SK-N-SH (cell line): ENCODE data around the gene SLBP. TPM values are rescaled to one million over a fixed set of nuclear protein-coding genes. Genes with fewer than 3 reads are reported as not detected.

Experiments
- CTCF ChIA-PET: fragments of 300-600, 350-600 bp; formaldehyde crosslinking; extraction: SDS; loops from one replicate; lab custom pipeline; 2021; lab: Yijun Ruan, JAX
- POLR2A ChIA-PET: fragments of 350-600 bp; sonication (Branson Sonifier 250); formaldehyde crosslinking; extraction: SDS; loops from one replicate; lab custom pipeline; 2020; ENCODE audit warnings: antibody characterized with exemption, inconsistent platforms; lab: Yijun Ruan, JAX
- DNase-seq: peaks from one replicate; pipeline ENCODE4 v3.0.0; 2012
- H2AFZ ChIP-seq: fragments of 200-600 bp; sonication (generic); 2 replicates; pipeline ENCODE4 v1.8.1; 2016; ENCODE audit warnings: antibody characterized with exemption, mild to moderate bottlenecking, low read depth
- H3F3A ChIP-seq: fragments of 200-600 bp; sonication (generic); replicated peaks from 2 replicates; pipeline ENCODE3; 2016; ENCODE audit warnings: antibody characterized with exemption, mild to moderate bottlenecking; ENCODE audit not compliant: insufficient read depth
- H3K27ac ChIP-seq, 2 experiments: fragments of 200-500 bp in 1 of 2; fragments of 200-600 bp in 1 of 2; sonication (Bioruptor generic) in 1 of 2; sonication (generic), shearing (Covaris generic) in 1 of 2; 2 replicates each; pipeline versions ENCODE4 v1.5.1 to v1.6.1; 2014 to 2016; ENCODE audit warnings: low read depth in 2 of 2, inconsistent platforms in 1 of 2, low read length in 1 of 2, mild to moderate bottlenecking in 1 of 2, mixed read lengths in 1 of 2
- H3K27me3 ChIP-seq: fragments of 200-600 bp; sonication (generic), shearing (Covaris generic); 2 replicates; pipeline ENCODE4 v1.6.1; 2016; ENCODE audit warnings: mixed run types; ENCODE audit not compliant: insufficient read depth
- H3K36me3 ChIP-seq, 2 experiments: fragments of 200-500 bp in 1 of 2; fragments of 200-600 bp in 1 of 2; sonication (Bioruptor generic) in 1 of 2; sonication (generic) in 1 of 2; replicated peaks in 1 of 2; 2 replicates each; pipeline versions ENCODE3 to v1.5.1; 2014 to 2016; ENCODE audit warnings: low read length in 1 of 2, mild to moderate bottlenecking in 1 of 2; ENCODE audit not compliant: insufficient read depth in 2 of 2, control insufficient read depth in 1 of 2
- H3K4me1 ChIP-seq, 2 experiments: fragments of 200-500 bp in 1 of 2; fragments of 200-600 bp in 1 of 2; sonication (Bioruptor generic) in 1 of 2; sonication (generic), shearing (Covaris generic) in 1 of 2; 2 replicates each; pipeline versions ENCODE4 v1.5.1 to v1.6.1; 2014 to 2016; ENCODE audit warnings: low read depth in 1 of 2, low read length in 1 of 2, mixed run types in 1 of 2; ENCODE audit not compliant: insufficient read depth in 2 of 2, control insufficient read depth in 1 of 2
- H3K4me2 ChIP-seq: fragments of 200-600 bp; sonication (generic), shearing (Covaris generic); 2 replicates; pipeline ENCODE4 v1.6.1; 2017; ENCODE audit warnings: mixed run types
- H3K4me3 ChIP-seq, 2 experiments: fragments of 200-500 bp in 1 of 2; fragments of 200-600 bp in 1 of 2; sonication (Bioruptor generic) in 1 of 2; sonication (generic), shearing (Covaris generic) in 1 of 2; 2 replicates each; pipeline versions ENCODE4 v1.5.1 to v1.8.1; 2014 to 2016; ENCODE audit warnings: low read depth in 2 of 2, inconsistent platforms in 1 of 2, low read length in 1 of 2, mild to moderate bottlenecking in 1 of 2, mixed read lengths in 1 of 2, moderate library complexity in 1 of 2
- H3K79me2 ChIP-seq: fragments of 200-600 bp; sonication (generic); 2 replicates; pipeline ENCODE4 v1.8.1; 2017; ENCODE audit warnings: mild to moderate bottlenecking; ENCODE audit not compliant: insufficient read depth
- H3K9ac ChIP-seq: fragments of 200-600 bp; sonication (generic); 2 replicates; pipeline ENCODE4 v1.6.1; 2017; ENCODE audit warnings: mixed run types
- H3K9me2 ChIP-seq: fragments of 200-600 bp; sonication (generic); 2 replicates; pipeline ENCODE4 v1.6.1; 2017; ENCODE audit warnings: mixed run types
- H3K9me3 ChIP-seq: fragments of 200-600 bp; sonication (generic); 2 replicates; pipeline ENCODE4 v1.6.1; 2017; ENCODE audit warnings: mixed run types, mild to moderate bottlenecking, moderate library complexity
- H4K20me1 ChIP-seq: fragments of 200-600 bp; sonication (generic); 2 replicates; pipeline ENCODE4 v1.6.1; 2017; ENCODE audit warnings: mild to moderate bottlenecking, mixed run types; ENCODE audit not compliant: insufficient read depth
- FOSL2 ChIP-seq: IDR thresholded peaks from 2 replicates; pipeline ENCODE4 v1.4.0; 2012; ENCODE audit warnings: low read depth, mild to moderate bottlenecking, moderate library complexity, borderline replicate concordance
- GATA2 ChIP-seq: sonication (generic); formaldehyde crosslinking; IDR thresholded peaks from 2 replicates; pipeline ENCODE4 v1.5.0; 2020; ENCODE audit warnings: mild to moderate bottlenecking, missing genetic modification reagents
- IRF3 ChIP-seq: fragments of 150-350 bp; IDR thresholded peaks from 2 replicates; pipeline ENCODE4 v1.6.1; 2016; ENCODE audit warnings: mild to moderate bottlenecking, low read depth, low read length
- POLR2AphosphoS5 ChIP-seq: IDR thresholded peaks from 2 replicates; pipeline ENCODE4 v1.6.1; 2012; ENCODE audit warnings: low read depth, low read length
- REST ChIP-seq: IDR thresholded peaks from 2 replicates; pipeline ENCODE4 v1.6.1; 2012; ENCODE audit warnings: mild to moderate bottlenecking, low read depth, low read length, moderate library complexity
- SMC3 ChIP-seq: IDR thresholded peaks from 2 replicates; pipeline ENCODE4 v1.6.1; 2012; ENCODE audit warnings: low read depth, low read length, improper control_type of control experiment
- USF1 ChIP-seq: IDR thresholded peaks from 2 replicates; pipeline ENCODE4 v1.4.0; 2012; ENCODE audit warnings: low read depth, borderline replicate concordance
- ZBTB33 ChIP-seq: IDR thresholded peaks from 2 replicates; pipeline ENCODE4 v1.4.0; 2012; ENCODE audit warnings: low read depth, borderline replicate concordance
- WGBS: methylation state at CpG from one replicate; pipeline ENCODE4 v1.1.6; 2017; ENCODE audit warnings: low lambda C conversion rate; 5-methylcytosine and 5-hydroxymethylcytosine counted together
- polyA plus RNA-seq, 3 experiments: library from polyadenylated mRNA; depleted of rRNA; stranded (reverse); fragments of >200 nt; gene quantifications; 2 replicates each; pipeline ENCODE4 v1.2.3, GENCODE V29; 2012

SLBP gene
- polyA plus RNA-seq, 1 of the 3 experiments (the other 2 are of a cell fraction): 51.5 TPM

- Histone ChIP-seq H3K9me3 (no peaks in the 10 kb centered on the region), H3K4me3 (no peak overlapping the region), H2AFZ (no peak overlapping the region), H3K79me2 (no peaks in the 10 kb centered on the region), H3K9ac (no peak overlapping the region), H3K4me1 (peaks cover 0 to 36% of the 10 kb centered on the region in 2 experiments; a peak in 1 of 4 replicates), H3K4me2 (no peak overlapping the region), H3K9me2 (no peaks in the 10 kb centered on the region), H4K20me1 (no peaks in the 10 kb centered on the region), H3K36me3 (no peaks in the 10 kb centered on the region), H3K27me3 (no peaks in the 10 kb centered on the region), H3F3A (no peaks in the 10 kb centered on the region), H3K27ac (no peak overlapping the region)
- no peak for TF ChIP-seq FOSL2
- no peak for TF ChIP-seq GATA2 (CRISPR knock-in tag)
- TF ChIP-seq USF1: no peak
- no peak for TF ChIP-seq SMC3
- no peak for TF ChIP-seq ZBTB33
- TF ChIP-seq IRF3: no peak
- TF ChIP-seq POLR2AphosphoS5: no peak
- TF ChIP-seq REST: no peak
- no peak for DNase-seq
- WGBS: 73% methylated on average over 4 of the region's 31 CpGs
- POLR2A ChIA-PET: no interaction called here
- CTCF ChIA-PET: interaction anchor here (0.7 to 12.0 kb wide), 7 partner anchors 21 to 148 kb away, joined by 3 to 88 read pairs (median 4); partner anchors contain the start of gene TMEM129
These were observed 39.2 kb upstream of the SLBP start for GRCh38 chr4:1751155-1751918.
